Measurements from ENCODE around the gene PNLIPRP1.

PNLIPRP1 gene

DNA sequence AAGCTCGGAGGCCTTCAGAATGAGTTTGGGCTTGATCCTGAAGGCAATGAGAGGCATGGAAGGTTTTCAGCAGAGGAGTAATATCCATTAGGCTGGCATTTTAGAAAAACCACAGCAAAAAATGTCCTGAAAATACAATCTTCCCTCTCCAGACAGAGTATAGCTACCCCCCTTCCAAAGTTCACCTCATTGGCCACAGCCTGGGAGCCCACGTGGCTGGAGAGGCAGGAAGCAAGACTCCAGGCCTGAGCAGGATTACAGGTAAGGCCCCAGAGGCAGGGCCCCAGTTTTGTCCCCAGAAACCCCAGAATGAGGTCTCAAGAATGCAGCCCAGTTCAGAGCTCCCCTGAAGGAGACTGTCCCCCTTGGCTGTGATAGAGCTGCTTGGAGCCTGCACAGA is 5.3 kb downstream of the PNLIPRP1 start:
- no peak for DNase-seq (ENCODE audit: low read depth, low spot score)
- no peak overlapping the region for H3K4me3 ChIP-seq (ENCODE audit: low read length)

GRCh38 chr10:116597543-116597942 is 6.8 kb downstream of the PNLIPRP1 start:
- no peak for DNase-seq (ENCODE audit: low read depth, low spot score)

DNA sequence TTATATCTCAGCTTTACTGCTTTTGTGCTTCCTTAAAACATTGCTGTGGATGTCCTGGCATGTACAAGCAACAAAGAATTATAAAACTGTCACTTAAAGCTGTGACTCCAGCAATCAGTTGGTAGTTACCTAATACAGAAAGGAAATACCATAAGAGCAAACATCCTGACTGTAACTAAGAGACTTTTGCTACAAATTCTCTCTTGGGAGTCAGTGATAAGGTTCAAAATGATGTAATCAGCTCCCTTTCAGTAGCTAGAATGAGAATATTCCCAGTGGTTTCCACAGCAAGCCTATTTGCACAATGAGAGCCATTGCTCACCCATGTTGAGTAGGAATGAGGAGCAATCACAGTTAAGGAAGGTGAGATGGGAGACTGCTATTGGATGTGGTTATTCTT is 7.6 kb downstream of the PNLIPRP1 start:
- no peak overlapping the region for H3K4me3 ChIP-seq (ENCODE audit: low read length)
- no peak for DNase-seq (ENCODE audit: low read depth, low spot score)

More at GRCh38 chr10:116597543-116597942, 6.8 kb downstream of the PNLIPRP1 start:
- no peak overlapping the region for H3K4me3 ChIP-seq (ENCODE audit: low read length)

DNA sequence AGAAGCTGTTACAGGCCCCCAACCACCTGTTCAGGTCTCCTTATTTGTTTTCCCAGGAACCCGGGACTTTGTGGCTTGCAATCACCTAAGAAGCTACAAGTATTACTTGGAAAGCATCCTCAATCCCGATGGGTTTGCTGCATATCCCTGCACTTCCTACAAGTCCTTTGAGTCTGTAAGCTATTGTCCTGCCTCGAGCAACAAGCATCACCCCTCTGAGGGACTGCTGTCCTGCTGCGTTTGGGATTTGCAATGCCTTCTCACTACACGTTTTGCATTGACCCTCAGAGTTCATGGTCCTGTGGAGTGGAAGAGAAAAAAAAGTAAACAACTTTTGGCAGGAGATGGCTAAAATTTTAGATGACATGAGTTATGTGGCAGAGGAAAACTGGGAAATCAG is 9.2 kb downstream of the PNLIPRP1 start:
- H3K4me3 ChIP-seq (ENCODE audit: low read length), result no peak overlapping the region
- no peak for DNase-seq (ENCODE audit: low read depth, low spot score)

GRCh38 chr10:116602648-116603400 is 12.1 kb downstream of the PNLIPRP1 start:
- no peak for DNase-seq (ENCODE audit: low read depth, low spot score)

GRCh38 chr10:116606061-116606483 is 15.3 kb downstream of the PNLIPRP1 start:
- DNase-seq (ENCODE audit: low read depth, low spot score), result no peak
- H3K4me3 ChIP-seq (ENCODE audit: low read length), result no peak overlapping the region

More at GRCh38 chr10:116602648-116603400, 12.1 kb downstream of the PNLIPRP1 start:
- no peak overlapping the region for H3K4me3 ChIP-seq (ENCODE audit: low read length)

- DNase-seq (ENCODE audit: low read depth, low spot score), result no peak
- no peak overlapping the region for H3K4me3 ChIP-seq (ENCODE audit: low read length)
These were observed 16.6 kb downstream of the PNLIPRP1 start for GRCh38 chr10:116607336-116607735.

- H3K4me3 ChIP-seq (ENCODE audit: low read length), result no peak overlapping the region
- no peak for DNase-seq (ENCODE audit: low read depth, low spot score)
These were observed 18.2 kb downstream of the PNLIPRP1 start for GRCh38 chr10:116608686-116609594.

GRCh38 chr10:116610443-116611152 is 19.8 kb downstream of the PNLIPRP1 start:
- DNase-seq (ENCODE audit: low read depth, low spot score), result no peak
- no peak overlapping the region for H3K4me3 ChIP-seq (ENCODE audit: low read length)

GRCh38 chr10:116611153-116611545 is 20.4 kb downstream of the PNLIPRP1 start:
- no peak overlapping the region for H3K4me3 ChIP-seq (ENCODE audit: low read length)
- no peak for DNase-seq (ENCODE audit: low read depth, low spot score)

- DNase-seq (ENCODE audit: low read depth, low spot score), result no peak
- no peak overlapping the region for H3K4me3 ChIP-seq (ENCODE audit: low read length)
These were observed 21.5 kb downstream of the PNLIPRP1 start for GRCh38 chr10:116612107-116612769.

- no peak overlapping the region for H3K4me3 ChIP-seq (ENCODE audit: low read length)
- DNase-seq (ENCODE audit: low read depth, low spot score), result no peak
These were observed 22.7 kb downstream of the PNLIPRP1 start for GRCh38 chr10:116613471-116613870.

- DNase-seq (ENCODE audit: low read depth, low spot score), result no peak
- no peak overlapping the region for H3K4me3 ChIP-seq (ENCODE audit: low read length)
These were observed 24.0 kb downstream of the PNLIPRP1 start for GRCh38 chr10:116614796-116615195.

DNA sequence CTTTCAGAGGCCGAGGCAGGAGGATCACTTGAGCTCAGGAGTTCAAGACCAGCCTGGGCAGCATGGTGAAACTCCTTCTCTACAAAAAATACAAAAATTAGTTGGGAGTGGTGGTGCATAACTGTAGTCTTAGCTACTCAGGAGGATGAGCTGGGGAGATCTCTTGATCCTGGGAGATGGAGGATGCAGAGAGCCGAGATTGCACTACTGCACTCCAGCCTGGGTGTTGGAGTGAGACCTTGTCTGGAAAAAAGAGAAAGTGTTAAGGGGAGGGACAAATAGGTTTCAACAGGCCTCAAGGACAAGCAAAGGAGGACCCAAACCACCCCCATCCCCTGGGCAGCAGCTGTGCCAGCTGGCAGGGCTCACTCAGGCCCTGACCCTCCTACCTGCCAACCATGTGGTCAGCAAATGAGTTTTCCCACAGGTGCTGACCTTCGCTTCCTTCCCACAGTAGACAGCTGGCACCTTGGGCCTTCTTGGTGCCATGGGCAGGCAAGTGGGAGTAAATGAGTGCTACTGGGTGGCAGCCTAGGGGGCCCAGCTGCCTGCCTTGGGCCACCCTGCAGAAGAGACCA is 24.5 kb downstream of the PNLIPRP1 start:
- no peak for DNase-seq (ENCODE audit: low read depth, low spot score)
- no peak overlapping the region for H3K4me3 ChIP-seq (ENCODE audit: low read length)

DNA sequence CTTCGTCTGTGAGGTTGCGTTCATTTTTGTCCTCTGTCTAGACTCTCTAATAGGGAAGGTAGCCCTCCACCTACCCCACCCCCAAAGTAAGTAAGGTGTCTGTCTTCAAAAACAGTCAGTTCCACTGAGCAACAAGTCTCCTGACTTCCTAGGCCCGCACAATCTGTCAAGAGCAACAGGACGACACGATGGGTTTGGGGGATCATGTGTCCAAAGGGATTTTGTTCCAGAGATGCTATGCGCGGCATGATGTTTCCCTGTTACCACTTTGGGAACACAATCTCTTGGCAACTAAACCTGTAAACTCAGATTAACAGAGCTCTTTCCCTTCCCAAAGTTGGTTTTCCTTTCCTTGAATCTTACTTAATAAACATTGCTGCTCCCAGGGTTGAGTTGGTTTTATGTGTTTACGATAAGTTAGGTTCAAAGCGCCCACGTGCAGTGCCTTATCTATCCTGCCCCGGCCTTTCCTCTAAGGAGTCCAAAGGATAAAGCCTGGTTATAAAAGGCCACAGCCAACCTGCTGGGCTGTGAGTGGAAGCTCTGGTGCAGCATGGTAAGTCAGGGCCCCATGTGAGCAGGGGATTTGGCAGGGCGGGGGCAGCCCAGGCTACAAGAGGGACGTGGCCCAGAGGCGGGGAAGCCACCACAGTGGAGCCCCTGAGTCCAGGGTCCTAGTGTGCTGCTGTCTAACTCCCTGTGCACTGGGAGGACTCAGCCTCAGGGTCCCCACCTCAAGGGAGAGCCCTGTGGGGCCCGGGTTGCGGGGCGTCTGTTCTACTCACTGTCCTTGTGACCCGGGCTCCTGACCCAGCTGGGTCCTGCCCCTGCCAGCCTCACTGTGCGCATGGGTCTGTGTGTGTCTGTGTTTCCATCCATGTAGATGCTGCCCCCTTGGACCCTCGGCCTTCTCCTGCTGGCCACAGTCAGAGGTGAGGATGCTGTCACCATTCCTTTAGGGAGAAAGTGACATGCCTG is 30.0 kb downstream of the PNLIPRP1 start, which contains the start of gene PNLIPRP2:
TSS of gene PNLIPRP2 (plus strand) at position 531 of the 978 bp plus-strand sequence.
- DNase-seq (ENCODE audit: low read depth, low spot score), result no peak
- no peak within 1 kb of the TSS for H3K4me3 ChIP-seq (ENCODE audit: low read length)

GRCh38 chr10:116621476-116621875 is 30.7 kb downstream of the PNLIPRP1 start:
- DNase-seq (ENCODE audit: low read depth, low spot score), result no peak
- no peak overlapping the region for H3K4me3 ChIP-seq (ENCODE audit: low read length)

DNA sequence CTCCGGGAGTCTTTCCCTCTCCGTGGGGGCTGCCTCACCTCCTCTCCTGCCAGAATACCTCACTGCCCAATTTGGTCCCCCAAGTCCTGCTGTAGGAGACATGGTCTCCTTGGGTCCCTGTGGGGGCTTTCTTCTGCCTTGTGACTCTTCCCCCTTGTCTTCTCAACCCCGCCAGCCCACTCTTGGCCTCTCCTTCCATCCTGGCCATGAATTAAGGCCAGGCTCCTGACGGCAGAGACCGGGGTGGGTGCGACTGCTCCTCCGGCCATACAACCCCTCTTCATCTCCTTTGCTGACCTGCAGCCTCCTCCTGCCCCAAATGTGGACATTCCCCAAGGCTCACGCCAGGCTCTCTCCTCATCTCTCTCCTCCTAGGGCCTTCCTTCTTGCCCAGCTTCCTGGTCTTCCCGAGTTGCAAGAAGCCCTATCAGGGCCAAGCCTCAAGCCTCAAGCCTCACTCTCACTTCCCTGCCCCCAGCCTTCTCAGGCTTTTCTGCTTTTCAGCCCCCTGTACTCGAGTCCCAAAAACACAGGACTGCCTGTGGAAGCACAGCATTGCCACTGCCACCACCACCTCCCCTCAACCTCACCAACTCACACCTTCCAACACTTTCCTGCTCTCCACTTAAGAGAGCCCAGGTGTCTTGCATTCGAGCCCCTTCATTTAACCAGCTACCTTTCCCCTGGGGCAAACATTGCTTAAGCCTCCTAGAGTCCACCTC is 31.3 kb downstream of the PNLIPRP1 start:
- DNase-seq (ENCODE audit: low read depth, low spot score), result no peak
- no peak overlapping the region for H3K4me3 ChIP-seq (ENCODE audit: low read length)
